ENCODE measurements around the gene TAS2R38.

DNA sequence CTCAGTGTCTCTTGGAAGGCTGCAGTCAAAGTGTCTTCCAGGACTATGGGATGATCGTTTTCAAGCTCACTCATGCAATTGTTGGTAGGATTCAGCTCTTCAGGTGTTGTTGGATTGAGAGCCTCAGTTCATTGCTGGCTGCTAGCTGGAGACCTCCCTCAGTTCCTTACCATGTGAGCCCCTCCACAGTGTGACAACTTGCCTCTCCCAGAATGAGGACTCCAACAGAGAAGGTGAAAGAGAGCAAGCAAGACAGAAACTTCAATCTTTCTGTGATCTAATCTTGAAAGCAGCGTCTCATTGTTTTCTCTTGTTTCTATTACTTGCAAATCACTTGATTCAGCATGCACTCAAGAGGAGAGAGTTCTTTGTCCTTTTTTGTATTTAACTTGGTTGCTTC, 44.6 kb upstream of the TAS2R38 start:
- TF ChIP-seq POLR2A (IDR thresholded peaks at IDR 0.05) (no peak), POLR2AphosphoS5 (IDR thresholded peaks at IDR 0.05) (no peak)
- TF ChIP-seq, protein P1, sequence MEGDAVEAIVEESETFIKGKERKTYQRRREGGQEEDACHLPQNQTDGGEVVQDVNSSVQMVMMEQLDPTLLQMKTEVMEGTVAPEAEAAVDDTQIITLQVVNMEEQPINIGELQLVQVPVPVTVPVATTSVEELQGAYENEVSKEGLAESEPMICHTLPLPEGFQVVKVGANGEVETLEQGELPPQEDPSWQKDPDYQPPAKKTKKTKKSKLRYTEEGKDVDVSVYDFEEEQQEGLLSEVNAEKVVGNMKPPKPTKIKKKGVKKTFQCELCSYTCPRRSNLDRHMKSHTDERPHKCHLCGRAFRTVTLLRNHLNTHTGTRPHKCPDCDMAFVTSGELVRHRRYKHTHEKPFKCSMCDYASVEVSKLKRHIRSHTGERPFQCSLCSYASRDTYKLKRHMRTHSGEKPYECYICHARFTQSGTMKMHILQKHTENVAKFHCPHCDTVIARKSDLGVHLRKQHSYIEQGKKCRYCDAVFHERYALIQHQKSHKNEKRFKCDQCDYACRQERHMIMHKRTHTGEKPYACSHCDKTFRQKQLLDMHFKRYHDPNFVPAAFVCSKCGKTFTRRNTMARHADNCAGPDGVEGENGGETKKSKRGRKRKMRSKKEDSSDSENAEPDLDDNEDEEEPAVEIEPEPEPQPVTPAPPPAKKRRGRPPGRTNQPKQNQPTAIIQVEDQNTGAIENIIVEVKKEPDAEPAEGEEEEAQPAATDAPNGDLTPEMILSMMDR (IDR thresholded peaks at IDR 0.05), result no peak
